ENCODE measurements around the gene PTPRG. TPM values are rescaled to one million over a fixed set of nuclear protein-coding genes. Genes with fewer than 3 reads are reported as not detected.

The PTPRG gene
- polyA plus RNA-seq, 1 donor (not counting 4 experiments of a cell fraction or from before 2014, with no cell fraction given) = 12.1 TPM

DNA sequence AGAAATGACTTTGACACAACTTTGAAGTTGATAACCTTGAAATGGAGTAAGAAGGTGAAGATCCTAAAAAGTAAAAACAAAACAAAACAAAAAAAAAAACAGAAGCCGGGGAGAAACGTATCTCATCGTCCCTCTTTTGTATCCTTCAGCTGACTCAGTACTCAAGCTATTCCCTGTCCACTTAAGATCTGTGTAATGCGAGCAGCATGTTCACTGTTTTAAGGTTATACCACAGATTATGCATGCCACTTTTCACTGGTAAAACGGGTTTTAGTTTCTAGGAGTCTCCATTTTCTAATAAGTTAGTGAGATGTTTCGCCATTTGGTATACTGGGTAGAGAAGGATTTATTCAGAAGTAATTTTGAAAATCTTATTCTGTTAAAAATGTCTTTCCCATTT lies 487.7 kb downstream of the PTPRG start:
- H3K79me2 ChIP-seq (ENCODE audit: control insufficient read depth, insufficient read depth, low read length) = no peaks in the 10 kb centered on the region
- no peak overlapping the region for H2AFZ ChIP-seq (ENCODE audit: control insufficient read depth, low read length)
- no peaks in the 10 kb centered on the region for H3K36me3 ChIP-seq (ENCODE audit: control insufficient read depth in 2 of 2, extremely low read depth in 1 of 2, insufficient read depth in 2 of 2, low read length in 2 of 2)
- dilution Hi-C loops (cut with MboI; ENCODE audit: extremely low pct_ligation_motif_present, low sequenced_read_pairs) = no loop called here
- H3K4me3 ChIP-seq (ENCODE audit: control insufficient read depth in 2 of 3, extremely low read depth in 1 of 3, insufficient read depth in 2 of 3, low read depth in 1 of 3, low read length in 3 of 3) = no peak overlapping the region
- H3K9me1 ChIP-seq (ENCODE audit: control insufficient read depth, extremely low read depth, insufficient read depth, low read length) = no peaks in the 10 kb centered on the region
- H3K4me1 ChIP-seq (ENCODE audit: control insufficient read depth, extremely low read depth, insufficient read depth, low read length) = no peaks in the 10 kb centered on the region
- no peak for DNase-seq (ENCODE audit: low read depth, low spot score)
- FAIRE-seq = no peak
- no peak overlapping the region for H3K27ac ChIP-seq (ENCODE audit: control insufficient read depth, insufficient read depth, low read length)
- H3K27me3 ChIP-seq (ENCODE audit: control insufficient read depth, extremely low read depth, insufficient read depth, low read length) = no peaks in the 10 kb centered on the region
- TF ChIP-seq, protein P1, sequence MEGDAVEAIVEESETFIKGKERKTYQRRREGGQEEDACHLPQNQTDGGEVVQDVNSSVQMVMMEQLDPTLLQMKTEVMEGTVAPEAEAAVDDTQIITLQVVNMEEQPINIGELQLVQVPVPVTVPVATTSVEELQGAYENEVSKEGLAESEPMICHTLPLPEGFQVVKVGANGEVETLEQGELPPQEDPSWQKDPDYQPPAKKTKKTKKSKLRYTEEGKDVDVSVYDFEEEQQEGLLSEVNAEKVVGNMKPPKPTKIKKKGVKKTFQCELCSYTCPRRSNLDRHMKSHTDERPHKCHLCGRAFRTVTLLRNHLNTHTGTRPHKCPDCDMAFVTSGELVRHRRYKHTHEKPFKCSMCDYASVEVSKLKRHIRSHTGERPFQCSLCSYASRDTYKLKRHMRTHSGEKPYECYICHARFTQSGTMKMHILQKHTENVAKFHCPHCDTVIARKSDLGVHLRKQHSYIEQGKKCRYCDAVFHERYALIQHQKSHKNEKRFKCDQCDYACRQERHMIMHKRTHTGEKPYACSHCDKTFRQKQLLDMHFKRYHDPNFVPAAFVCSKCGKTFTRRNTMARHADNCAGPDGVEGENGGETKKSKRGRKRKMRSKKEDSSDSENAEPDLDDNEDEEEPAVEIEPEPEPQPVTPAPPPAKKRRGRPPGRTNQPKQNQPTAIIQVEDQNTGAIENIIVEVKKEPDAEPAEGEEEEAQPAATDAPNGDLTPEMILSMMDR (optimal IDR thresholded peaks at IDR 0.05 in 1 of 3, IDR thresholded peaks at IDR 0.05 in 1 of 3, conservative IDR thresholded peaks at IDR 0.05 in 1 of 3; ENCODE audit: extremely low read depth in 1 of 3, insufficient read depth in 2 of 3, low read length in 3 of 3) = no peak
- no peak for TF ChIP-seq EZH2 (IDR thresholded peaks at IDR 0.05; ENCODE audit: low read length)
- no peak overlapping the region for H3K9ac ChIP-seq (ENCODE audit: control insufficient read depth, extremely low read depth, insufficient read depth, low read length)
- no peak overlapping the region for H3K4me2 ChIP-seq (ENCODE audit: control insufficient read depth, extremely low read depth, insufficient read depth, low read depth, low read length)
- no peaks in the 10 kb centered on the region for H3K9me3 ChIP-seq (ENCODE audit: control insufficient read depth, low read depth, low read length)
- no peaks in the 10 kb centered on the region for H4K20me1 ChIP-seq (ENCODE audit: control insufficient read depth, extremely low read depth, insufficient read depth, low read length)

DNA sequence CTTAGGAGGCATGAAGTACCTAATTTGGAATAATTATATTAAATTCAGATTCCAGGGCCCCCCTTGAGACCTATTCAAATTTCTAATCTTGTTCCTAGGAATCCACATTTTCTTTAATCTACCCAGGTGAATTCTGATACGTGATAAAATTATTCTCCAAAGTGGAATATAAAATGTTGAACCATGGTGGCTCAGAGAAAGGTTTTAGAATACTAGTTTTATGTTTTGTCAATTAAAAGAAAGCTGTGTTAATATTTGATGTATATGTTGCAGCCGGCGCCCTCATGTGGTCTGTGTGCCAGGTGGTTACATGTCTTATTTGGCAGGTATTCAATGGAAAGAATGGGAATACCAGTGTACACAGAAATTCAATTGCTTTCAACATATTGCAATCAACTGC lies 490.1 kb downstream of the PTPRG start:
- no peak for DNase-seq (ENCODE audit: low read depth, low spot score)
- TF ChIP-seq, protein P1 (optimal IDR thresholded peaks at IDR 0.05 in 1 of 3, IDR thresholded peaks at IDR 0.05 in 1 of 3, conservative IDR thresholded peaks at IDR 0.05 in 1 of 3; ENCODE audit: extremely low read depth in 1 of 3, insufficient read depth in 2 of 3, low read length in 3 of 3) = peak; percentile 47 to 72 (median 51)
- no peak for TF ChIP-seq EZH2 (IDR thresholded peaks at IDR 0.05; ENCODE audit: low read length)
- H3K79me2 ChIP-seq (ENCODE audit: control insufficient read depth, insufficient read depth, low read length) = no peaks in the 10 kb centered on the region
- H3K27me3 ChIP-seq (ENCODE audit: control insufficient read depth, extremely low read depth, insufficient read depth, low read length) = no peaks in the 10 kb centered on the region
- H3K4me1 ChIP-seq (ENCODE audit: control insufficient read depth, extremely low read depth, insufficient read depth, low read length) = no peaks in the 10 kb centered on the region
- no peak overlapping the region for H3K9ac ChIP-seq (ENCODE audit: control insufficient read depth, extremely low read depth, insufficient read depth, low read length)
- no peak overlapping the region for H3K4me2 ChIP-seq (ENCODE audit: control insufficient read depth, extremely low read depth, insufficient read depth, low read depth, low read length)
- dilution Hi-C loops (cut with MboI; ENCODE audit: extremely low pct_ligation_motif_present, low sequenced_read_pairs) = no loop called here
- H3K9me3 ChIP-seq (ENCODE audit: control insufficient read depth, low read depth, low read length) = no peaks in the 10 kb centered on the region
- no peak overlapping the region for H2AFZ ChIP-seq (ENCODE audit: control insufficient read depth, low read length)
- no peaks in the 10 kb centered on the region for H3K9me1 ChIP-seq (ENCODE audit: control insufficient read depth, extremely low read depth, insufficient read depth, low read length)
- no peak for FAIRE-seq
- H4K20me1 ChIP-seq (ENCODE audit: control insufficient read depth, extremely low read depth, insufficient read depth, low read length) = no peaks in the 10 kb centered on the region
- no peak overlapping the region for H3K4me3 ChIP-seq (ENCODE audit: control insufficient read depth in 2 of 3, extremely low read depth in 1 of 3, insufficient read depth in 2 of 3, low read depth in 1 of 3, low read length in 3 of 3)
- no peaks in the 10 kb centered on the region for H3K36me3 ChIP-seq (ENCODE audit: control insufficient read depth in 2 of 2, extremely low read depth in 1 of 2, insufficient read depth in 2 of 2, low read length in 2 of 2)
- H3K27ac ChIP-seq (ENCODE audit: control insufficient read depth, insufficient read depth, low read length) = no peak overlapping the region

Data from keratinocyte (primary cell).